SU-DHL-6 (cell line): ENCODE data around the gene ADGRD1.

ENCODE experiments used
- H2AFZ ChIP-seq: fragments of 200-600 bp; sonication (generic); 2 replicates; pipeline ENCODE4 v1.6.1; 2014; ENCODE audit warnings: low read depth, mild to moderate bottlenecking, moderate library complexity, mixed read lengths, antibody characterized with exemption, low read length; ENCODE audit not compliant: severe bottlenecking
- H3F3A ChIP-seq: fragments of 200-600 bp; shearing (Covaris generic); 2 replicates; pipeline ENCODE4 v1.6.0; 2016; ENCODE audit warnings: antibody characterized with exemption, mild to moderate bottlenecking; ENCODE audit not compliant: insufficient read depth
- H3K27ac ChIP-seq: fragments of 200-600 bp; sonication (generic); 2 replicates; pipeline ENCODE4 v1.5.1; 2016; ENCODE audit warnings: low read depth, mild to moderate bottlenecking, low read length, moderate library complexity, mixed read lengths
- H3K27me3 ChIP-seq: fragments of 200-600 bp; sonication (generic), shearing (Covaris generic); 2 replicates; pipeline ENCODE4 v1.6.0; 2014; ENCODE audit warnings: mild to moderate bottlenecking, low read length
- H3K36me3 ChIP-seq: fragments of 200-600 bp; sonication (generic); 2 replicates; pipeline ENCODE4 v1.6.1; 2014; ENCODE audit warnings: mild to moderate bottlenecking, low read length, mixed read lengths
- H3K4me2 ChIP-seq: fragments of 300-600, 200-600 bp; shearing (Covaris generic), sonication (generic); 2 replicates; pipeline ENCODE4 v1.6.0; 2014; ENCODE audit warnings: low read length, low read depth, mild to moderate bottlenecking; ENCODE audit not compliant: poor library complexity, severe bottlenecking
- H3K4me3 ChIP-seq: fragments of 200-600 bp; sonication (generic); 2 replicates; pipeline ENCODE4 v1.5.1; 2014; ENCODE audit warnings: antibody characterized with exemption, low read length, mild to moderate bottlenecking, mixed read lengths; ENCODE audit not compliant: insufficient read depth, poor library complexity, severe bottlenecking
- H3K79me2 ChIP-seq: fragments of 200-600 bp; sonication (generic); 2 replicates; pipeline ENCODE4 v1.6.1; 2014; ENCODE audit warnings: mild to moderate bottlenecking, low read length, moderate library complexity; ENCODE audit not compliant: insufficient read depth
- H3K9ac ChIP-seq: fragments of 200-600 bp; sonication (generic); 2 replicates; pipeline ENCODE4 v1.7.0; 2014; ENCODE audit warnings: mild to moderate bottlenecking, low read length
- H3K9me2 ChIP-seq: fragments of 200-600 bp; sonication (generic); replicated peaks from 2 replicates; pipeline ENCODE4 v1.6.1; 2014; ENCODE audit warnings: low read length; ENCODE audit not compliant: insufficient read depth
- H3K9me3 ChIP-seq: fragments of 200-600 bp; sonication (generic); 2 replicates; pipeline ENCODE4 v1.6.1; 2014; ENCODE audit warnings: low read length, mixed read lengths; ENCODE audit not compliant: insufficient read depth
- H4K20me1 ChIP-seq: fragments of 200-600 bp; sonication (generic); 2 replicates; pipeline ENCODE4 v1.6.1; 2014; ENCODE audit warnings: low read depth, mild to moderate bottlenecking, antibody characterized with exemption, low read length, moderate library complexity, mixed read lengths
- CTCF ChIP-seq: fragments of 200-600 bp; sonication (generic); IDR thresholded peaks from one replicate; pipeline ENCODE4 v1.5.1; 2017; ENCODE audit warnings: antibody characterized with exemption, mild to moderate bottlenecking, low read length, moderate library complexity; ENCODE audit not compliant: insufficient read depth, poor library complexity, severe bottlenecking
- EZH2phosphoT487 ChIP-seq: fragments of 200-600 bp; sonication (generic), shearing (Covaris generic); conservative IDR thresholded peaks from 2 replicates; pipeline ENCODE4 v1.6.1; 2018; ENCODE audit warnings: mild to moderate bottlenecking, antibody characterized with exemption, low read length, moderate library complexity, mixed read lengths

ADGRD1 gene

GRCh38 chr12:130970908-130971233, 17.2 kb downstream of the ADGRD1 start:
- Histone ChIP-seq H3K36me3 (no peaks in the 10 kb centered on the region), H3K9me2 (no peaks in the 10 kb centered on the region), H3K27me3 (no peaks in the 10 kb centered on the region), H3K9me3 (no peaks in the 10 kb centered on the region), H3K27ac (no peak overlapping the region), H3K79me2 (no peaks in the 10 kb centered on the region), H2AFZ (no peak overlapping the region), H3F3A (no peaks in the 10 kb centered on the region), H4K20me1 (no peaks in the 10 kb centered on the region), H3K4me3 (no peak overlapping the region), H3K9ac (no peak overlapping the region), H3K4me2 (no peak overlapping the region)
- no peak for TF ChIP-seq CTCF
- TF ChIP-seq EZH2phosphoT487 = no peak

- no peak overlapping the region for H3K4me2 ChIP-seq
- no peak overlapping the region for H3K27ac ChIP-seq
- no peaks in the 10 kb centered on the region for H3F3A ChIP-seq
- no peaks in the 10 kb centered on the region for H3K79me2 ChIP-seq
- no peaks in the 10 kb centered on the region for H3K27me3 ChIP-seq
- no peaks in the 10 kb centered on the region for H4K20me1 ChIP-seq
- no peak overlapping the region for H2AFZ ChIP-seq
- H3K36me3 ChIP-seq = no peaks in the 10 kb centered on the region
- H3K9me2 ChIP-seq = no peaks in the 10 kb centered on the region
- no peak overlapping the region for H3K4me3 ChIP-seq
- H3K9me3 ChIP-seq = no peaks in the 10 kb centered on the region
- TF ChIP-seq EZH2phosphoT487 (no peak), CTCF (no peak)
- H3K9ac ChIP-seq = no peak overlapping the region
These were observed 18.3 kb downstream of the ADGRD1 start for GRCh38 chr12:130971925-130972585.

- no peaks in the 10 kb centered on the region for H3K9me2 ChIP-seq
- H3K9ac ChIP-seq = no peak overlapping the region
- no peaks in the 10 kb centered on the region for H3K27me3 ChIP-seq
- no peaks in the 10 kb centered on the region for H3F3A ChIP-seq
- H3K4me3 ChIP-seq = no peak overlapping the region
- H3K79me2 ChIP-seq = no peaks in the 10 kb centered on the region
- no peak for TF ChIP-seq EZH2phosphoT487
- TF ChIP-seq CTCF = no peak
- no peak overlapping the region for H3K4me2 ChIP-seq
- H3K27ac ChIP-seq = no peak overlapping the region
- no peaks in the 10 kb centered on the region for H3K9me3 ChIP-seq
- no peak overlapping the region for H2AFZ ChIP-seq
- H4K20me1 ChIP-seq = no peaks in the 10 kb centered on the region
- H3K36me3 ChIP-seq = no peaks in the 10 kb centered on the region
These were observed 18.9 kb downstream of the ADGRD1 start for GRCh38 chr12:130972586-130972950.

- H3K27me3 ChIP-seq = no peaks in the 10 kb centered on the region
- no peak overlapping the region for H3K27ac ChIP-seq
- H3F3A ChIP-seq = peaks cover 2% of the 10 kb centered on the region; the same call in 1 of the 2 replicates
- no peaks in the 10 kb centered on the region for H3K9me2 ChIP-seq
- no peaks in the 10 kb centered on the region for H3K79me2 ChIP-seq
- TF ChIP-seq CTCF (no peak), EZH2phosphoT487 (no peak)
- no peak overlapping the region for H3K4me2 ChIP-seq
- H3K9ac ChIP-seq = no peak overlapping the region
- H4K20me1 ChIP-seq = no peaks in the 10 kb centered on the region
- no peak overlapping the region for H2AFZ ChIP-seq
- no peak overlapping the region for H3K4me3 ChIP-seq
- H3K9me3 ChIP-seq = no peaks in the 10 kb centered on the region
- no peaks in the 10 kb centered on the region for H3K36me3 ChIP-seq
These were observed 19.4 kb downstream of the ADGRD1 start for GRCh38 chr12:130973109-130973508.
